ENCODE results near the gene CCL20. TPM values are rescaled to one million over a fixed set of nuclear protein-coding genes. Genes with fewer than 3 reads are reported as not detected.

Gene CCL20
- total and polyA plus RNA-seq, 12 donors: 0.39 to 0.80 (median 0.46) TPM; not detected in 8

GRCh38 chr2:227853765-227854271, 40.2 kb downstream of the CCL20 start:
- 68 to 80% (median 72%) methylated on average over 6 of the region's 6 CpGs for WGBS, 4 donors
- no peak for DNase-seq
- Histone ChIP-seq H3K4me3 (no peak overlapping the region), H3K27me3 (no peaks in the 10 kb centered on the region), H3K9me3 (replicated peaks in 1 of 3) (no peaks in the 10 kb centered on the region), H3K27ac (no peak overlapping the region), H3K4me1 (replicated peaks in 1 of 2) (no peaks in the 10 kb centered on the region), H3K36me3 (replicated peaks in 1 of 2) (no peaks in the 10 kb centered on the region)
- intact Hi-C loops (cut with DNase I): no loop called here
- TF ChIP-seq POLR2A (IDR thresholded peaks at IDR 0.05) (no peak), CTCF (IDR thresholded peaks at IDR 0.05) (no peak)

GRCh38 chr2:227855440-227855839, 41.8 kb downstream of the CCL20 start:
- Histone ChIP-seq H3K27ac (no peak overlapping the region), H3K4me3 (no peak overlapping the region), H3K27me3 (no peaks in the 10 kb centered on the region), H3K36me3 (replicated peaks in 1 of 2) (no peaks in the 10 kb centered on the region), H3K9me3 (replicated peaks in 1 of 3) (no peaks in the 10 kb centered on the region), H3K4me1 (replicated peaks in 1 of 2) (no peaks in the 10 kb centered on the region)
- intact Hi-C loops (cut with DNase I): no loop called here
- no peak for TF ChIP-seq POLR2A (IDR thresholded peaks at IDR 0.05)
- TF ChIP-seq CTCF (IDR thresholded peaks at IDR 0.05): no peak
- WGBS, 4 donors: 47 to 65% (median 57%) methylated on average over 3 of the region's 3 CpGs
- DNase-seq: no peak

GRCh38 chr2:227856697-227857096, 43.1 kb downstream of the CCL20 start:
- no peak for TF ChIP-seq CTCF (IDR thresholded peaks at IDR 0.05)
- TF ChIP-seq POLR2A (IDR thresholded peaks at IDR 0.05): no peak
- 90 to 94% (median 92%) methylated on average over 2 of the region's 2 CpGs for WGBS, 4 donors
- intact Hi-C loops (cut with DNase I): no loop called here

GRCh38 chr2:227860221-227860641, 46.6 kb downstream of the CCL20 start:
- Histone ChIP-seq H3K27ac (no peak overlapping the region), H3K27me3 (no peaks in the 10 kb centered on the region), H3K9me3 (replicated peaks in 1 of 3) (no peaks in the 10 kb centered on the region), H3K4me1 (replicated peaks in 1 of 2) (no peaks in the 10 kb centered on the region), H3K36me3 (replicated peaks in 1 of 2) (no peaks in the 10 kb centered on the region), H3K4me3 (no peak overlapping the region)
- TF ChIP-seq POLR2A (IDR thresholded peaks at IDR 0.05) (no peak), CTCF (IDR thresholded peaks at IDR 0.05) (no peak)
- 85 to 92% (median 90%) methylated on average over 6 of the region's 6 CpGs for WGBS, 4 donors
- intact Hi-C loops (cut with DNase I): no loop called here
- DNase-seq: no peak

More at GRCh38 chr2:227856697-227857096, 43.1 kb downstream of the CCL20 start:
- H3K27ac ChIP-seq: no peak overlapping the region
- H3K4me1 ChIP-seq (replicated peaks in 1 of 2): no peaks in the 10 kb centered on the region
- DNase-seq: no peak
- no peak overlapping the region for H3K4me3 ChIP-seq
- H3K36me3 ChIP-seq (replicated peaks in 1 of 2): no peaks in the 10 kb centered on the region
- no peaks in the 10 kb centered on the region for H3K27me3 ChIP-seq
- H3K9me3 ChIP-seq (replicated peaks in 1 of 3): no peaks in the 10 kb centered on the region

Data from adrenal gland (tissue), 12 donors.